HG03103 (cell line): ENCODE data around the gene USP48.

Source experiments
- ATAC-seq: cut with Tn5 transposase; IDR thresholded peaks from one replicate; pipeline ENCODE4 v1.9.1; 2021; ENCODE audit warnings: low read depth; ENCODE audit not compliant: unreplicated experiment

USP48 gene

GRCh38 chr1:21752186-21752585, 30.8 kb downstream of the USP48 start:
- ATAC-seq: no peak

- ATAC-seq: no peak
These were observed 31.7 kb downstream of the USP48 start for GRCh38 chr1:21751281-21751680.

- ATAC-seq: no peak
These were observed 32.1 kb downstream of the USP48 start for GRCh38 chr1:21750841-21751240.

- ATAC-seq: no peak
These were observed 33.0 kb downstream of the USP48 start for GRCh38 chr1:21749859-21750468.

- ATAC-seq: no peak
These were observed 33.8 kb downstream of the USP48 start for GRCh38 chr1:21749109-21749508.

- ATAC-seq: no peak
These were observed 39.5 kb downstream of the USP48 start for GRCh38 chr1:21743476-21743875.

- ATAC-seq: no peak
These were observed 40.4 kb downstream of the USP48 start for GRCh38 chr1:21742578-21742977.

- ATAC-seq: no peak
These were observed 41.7 kb downstream of the USP48 start for GRCh38 chr1:21741206-21741605.

GRCh38 chr1:21736876-21737275, 46.1 kb downstream of the USP48 start:
- ATAC-seq: no peak

GRCh38 chr1:21736011-21736410, 46.9 kb downstream of the USP48 start:
- no peak for ATAC-seq

GRCh38 chr1:21734526-21734925, 48.4 kb downstream of the USP48 start:
- no peak for ATAC-seq

GRCh38 chr1:21732664-21733063, 50.3 kb downstream of the USP48 start:
- no peak for ATAC-seq

- ATAC-seq: no peak
These were observed 57.1 kb downstream of the USP48 start for GRCh38 chr1:21725748-21726392.

GRCh38 chr1:21724570-21724969, 58.4 kb downstream of the USP48 start:
- no peak for ATAC-seq

GRCh38 chr1:21724098-21724497, 58.9 kb downstream of the USP48 start:
- no peak for ATAC-seq

GRCh38 chr1:21721295-21721985, 61.5 kb downstream of the USP48 start:
- ATAC-seq: no peak

GRCh38 chr1:21716169-21716568, 66.8 kb downstream of the USP48 start:
- no peak for ATAC-seq

- ATAC-seq: no peak
These were observed 75.1 kb downstream of the USP48 start for GRCh38 chr1:21707891-21708290.

GRCh38 chr1:21707086-21707840, 75.7 kb downstream of the USP48 start:
- no peak for ATAC-seq

- ATAC-seq: no peak
These were observed 76.7 kb downstream of the USP48 start for GRCh38 chr1:21706151-21706835.
